Activated naive CD8-positive, alpha-beta T cell treated with anti-CD3 and anti-CD28 coated beads for 36 hours (primary cell): ENCODE data around the gene ATP8B2. TPM values are rescaled to one million over a fixed set of nuclear protein-coding genes. Genes with fewer than 3 reads are reported as not detected.
"Not testable (repeated sequence)": the region's sequence is repeated elsewhere in the genome, so short reads cannot be mapped to it uniquely, and the experiment has no call there.

ENCODE experiments used
- DNase-seq: peaks from one replicate; pipeline ENCODE4 v3.0.0; 2021
- H3K27ac Mint-ChIP-seq: one replicate; pipeline ENCODE4 v1.8.0; 2022; ENCODE audit warnings: mild to moderate bottlenecking, moderate library complexity, mixed read lengths
- H3K27me3 Mint-ChIP-seq: one replicate; pipeline ENCODE4 v1.8.0; 2022; ENCODE audit warnings: mild to moderate bottlenecking, mixed read lengths
- H3K36me3 Mint-ChIP-seq: one replicate; pipeline ENCODE4 v1.8.0; 2021; ENCODE audit warnings: mild to moderate bottlenecking, mixed read lengths
- H3K4me1 Mint-ChIP-seq: one replicate; pipeline ENCODE4 v1.8.0; 2021; ENCODE audit warnings: mixed read lengths
- H3K4me3 Mint-ChIP-seq: one replicate; pipeline ENCODE4 v1.8.0; 2022; ENCODE audit warnings: mild to moderate bottlenecking, moderate library complexity, mixed read lengths
- H3K9me3 Mint-ChIP-seq: one replicate; pipeline ENCODE4 v1.8.0; 2022; ENCODE audit warnings: mixed read lengths
- total RNA-seq, 2 experiments: library from RNA; stranded (reverse); gene quantifications; one replicate each; pipeline ENCODE4 v1.2.3, GENCODE V29; 2021

The ATP8B2 gene
- total RNA-seq, 2 experiments from 2014 or later: 64.9 to 66.4 TPM

DNA sequence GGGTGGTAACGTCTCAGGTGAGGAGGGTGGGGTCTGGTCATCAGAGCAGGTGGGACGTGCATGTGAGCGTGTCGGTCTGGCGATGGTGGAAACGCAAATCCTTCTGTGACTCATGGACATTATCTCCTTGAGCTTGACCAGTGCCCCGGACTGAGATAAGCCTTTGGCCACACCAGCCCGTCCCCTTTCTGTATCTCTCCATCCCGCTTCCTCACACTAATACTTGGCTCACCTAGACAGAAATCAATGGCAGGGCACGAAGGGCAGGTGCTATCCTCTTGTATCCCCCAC lies 12.3 kb upstream of the ATP8B2 start:
- H3K4me1 Mint-ChIP-seq: peaks cover 1% of the 10 kb centered on the region
- no peak overlapping the region for H3K4me3 Mint-ChIP-seq
- H3K27ac Mint-ChIP-seq: no peak overlapping the region
- DNase-seq: no peak
- H3K27me3 Mint-ChIP-seq: no peaks in the 10 kb centered on the region
- peaks cover 3% of the 10 kb centered on the region for H3K36me3 Mint-ChIP-seq
- peaks cover 5% of the 10 kb centered on the region for H3K9me3 Mint-ChIP-seq

DNA sequence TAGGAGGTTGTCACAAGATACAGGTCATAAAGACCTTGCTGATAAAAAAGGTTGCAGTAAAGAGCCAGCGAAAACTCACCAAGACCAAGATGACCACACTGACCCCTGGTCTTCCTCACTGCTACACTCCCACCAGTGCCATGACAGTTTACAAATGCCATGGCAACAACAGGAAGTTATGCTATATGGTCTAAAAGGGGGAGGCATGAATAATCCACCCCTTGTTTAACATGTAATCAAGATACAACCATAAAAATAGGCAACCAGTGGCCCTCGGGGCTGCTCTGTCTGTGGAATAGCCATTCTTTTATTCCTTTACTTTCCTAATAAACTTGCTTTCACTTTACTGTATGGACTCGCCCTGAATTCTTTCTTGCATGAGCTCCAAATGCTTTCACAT lies 11.1 kb upstream of the ATP8B2 start:
- H3K27ac Mint-ChIP-seq, DNase-seq, H3K27me3 Mint-ChIP-seq, H3K9me3 Mint-ChIP-seq, H3K4me1 Mint-ChIP-seq, H3K4me3 Mint-ChIP-seq, H3K36me3 Mint-ChIP-seq: not testable (repeated sequence)

DNA sequence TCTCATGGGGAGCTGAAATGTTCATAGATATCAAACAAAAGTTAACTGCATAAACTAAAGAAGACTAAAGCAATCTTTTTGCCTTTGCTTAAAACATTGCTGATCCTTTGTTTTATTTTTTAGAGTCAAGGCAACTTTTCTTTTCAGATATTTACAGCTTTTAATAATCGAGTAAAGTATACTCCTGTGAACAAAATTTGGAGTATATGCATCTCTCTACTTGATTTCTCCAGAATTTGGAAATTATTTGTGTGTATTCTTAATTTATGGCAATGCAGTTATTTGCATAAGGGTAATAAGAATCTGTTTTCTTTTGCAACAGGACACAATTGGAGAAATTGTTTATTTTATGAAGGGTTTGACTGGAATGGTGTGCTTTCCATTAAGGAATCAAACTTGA lies 8.6 kb upstream of the ATP8B2 start:
- no peaks in the 10 kb centered on the region for H3K4me1 Mint-ChIP-seq
- H3K9me3 Mint-ChIP-seq: peaks cover 5% of the 10 kb centered on the region
- no peak overlapping the region for H3K4me3 Mint-ChIP-seq
- no peak for DNase-seq
- no peaks in the 10 kb centered on the region for H3K27me3 Mint-ChIP-seq
- no peak overlapping the region for H3K27ac Mint-ChIP-seq
- peaks cover 3% of the 10 kb centered on the region for H3K36me3 Mint-ChIP-seq

DNA sequence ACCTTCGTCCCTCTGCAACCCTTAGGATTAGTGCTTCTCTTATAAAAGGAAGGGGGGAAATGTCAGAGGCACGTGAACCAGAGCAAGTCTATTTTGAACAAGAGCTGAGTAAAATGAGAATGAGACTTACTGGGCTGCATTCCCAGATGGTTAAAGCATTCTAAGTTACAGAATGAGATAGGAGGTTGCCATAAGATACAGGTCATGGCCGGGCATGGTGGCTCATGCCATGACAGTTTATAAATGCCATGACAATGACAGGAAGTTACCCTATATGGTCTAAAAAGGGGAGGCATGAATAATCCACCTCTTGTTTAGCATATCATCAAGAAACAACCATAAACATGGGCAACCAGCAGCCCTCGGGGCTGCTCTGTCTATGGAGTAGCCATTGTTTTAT lies 6.9 kb upstream of the ATP8B2 start:
- no peaks in the 10 kb centered on the region for H3K27me3 Mint-ChIP-seq
- peaks cover 5% of the 10 kb centered on the region for H3K9me3 Mint-ChIP-seq
- H3K4me1 Mint-ChIP-seq: no peaks in the 10 kb centered on the region
- peaks cover 3% of the 10 kb centered on the region for H3K36me3 Mint-ChIP-seq
- H3K4me3 Mint-ChIP-seq: no peak overlapping the region
- no peak overlapping the region for H3K27ac Mint-ChIP-seq
- no peak for DNase-seq

DNA sequence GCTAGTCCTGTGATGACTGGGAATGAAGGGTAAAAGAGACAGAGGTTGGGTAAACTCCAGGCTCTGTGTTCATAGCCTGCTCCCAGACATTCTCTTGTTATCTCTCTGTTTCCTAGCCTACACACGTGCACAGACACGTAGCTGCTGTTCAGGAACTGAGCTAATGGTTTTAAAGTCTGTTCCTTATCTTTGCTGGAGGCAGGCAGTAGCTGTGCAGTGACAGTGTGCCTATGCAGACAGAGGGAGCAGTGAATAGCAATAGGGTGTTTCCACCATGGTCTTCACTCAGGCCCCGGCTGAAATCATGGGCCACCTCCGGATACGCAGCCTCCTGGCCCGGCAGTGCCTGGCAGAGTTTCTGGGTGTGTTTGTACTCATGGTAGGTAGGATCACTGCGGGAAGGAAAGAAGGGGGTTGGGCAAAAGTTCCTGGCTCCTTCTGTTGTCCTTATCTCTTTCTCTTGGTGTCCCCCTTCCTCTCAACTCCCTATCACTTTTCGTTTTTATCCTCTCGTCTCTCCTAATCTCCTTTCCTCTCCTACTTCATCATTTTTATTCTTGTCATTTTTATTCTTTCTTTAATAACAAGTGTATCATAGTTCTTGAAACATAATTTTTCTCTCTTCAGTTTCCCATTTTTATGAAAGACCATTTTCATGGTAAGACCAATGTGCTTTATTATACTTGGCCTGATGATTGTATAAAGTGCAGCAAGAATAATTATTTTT lies 4.3 kb upstream of the ATP8B2 start, which contains the start of gene AQP10:
TSS of gene AQP10 (plus strand) at position 212 of the 727 bp plus-strand sequence. CDS start at position 275, 63 bp downstream.
- no peak for DNase-seq
- no peak within 1 kb of the TSS for H3K27ac Mint-ChIP-seq
- H3K4me1 Mint-ChIP-seq: peaks cover 5% of the 10 kb centered on the region
- H3K9me3 Mint-ChIP-seq: peaks cover 5% of the 10 kb centered on the region
- no peak within 1 kb of the TSS for H3K4me3 Mint-ChIP-seq
- H3K36me3 Mint-ChIP-seq: peaks cover 3% of the 10 kb centered on the region
- no peaks in the 10 kb centered on the region for H3K27me3 Mint-ChIP-seq

DNA sequence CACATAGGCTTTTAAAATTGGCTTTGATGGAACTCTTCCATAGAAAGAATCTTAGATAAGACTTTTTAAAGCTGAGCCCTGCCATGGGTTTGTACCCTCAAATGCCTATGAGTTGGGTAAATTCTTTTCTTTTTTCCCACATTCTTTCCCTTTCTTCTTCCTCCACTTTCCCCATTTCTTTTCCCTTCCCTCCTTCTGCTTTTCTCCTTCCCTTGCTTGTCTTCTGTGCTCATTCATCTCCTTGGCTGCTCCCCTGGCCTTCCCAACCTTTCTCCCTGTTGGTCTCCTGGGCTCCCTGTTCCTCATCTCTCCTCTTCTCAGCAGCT lies 3.8 kb upstream of the ATP8B2 start:
- not testable (repeated sequence) for H3K4me1 Mint-ChIP-seq, H3K36me3 Mint-ChIP-seq, H3K9me3 Mint-ChIP-seq, DNase-seq, H3K27me3 Mint-ChIP-seq, H3K27ac Mint-ChIP-seq, H3K4me3 Mint-ChIP-seq

DNA sequence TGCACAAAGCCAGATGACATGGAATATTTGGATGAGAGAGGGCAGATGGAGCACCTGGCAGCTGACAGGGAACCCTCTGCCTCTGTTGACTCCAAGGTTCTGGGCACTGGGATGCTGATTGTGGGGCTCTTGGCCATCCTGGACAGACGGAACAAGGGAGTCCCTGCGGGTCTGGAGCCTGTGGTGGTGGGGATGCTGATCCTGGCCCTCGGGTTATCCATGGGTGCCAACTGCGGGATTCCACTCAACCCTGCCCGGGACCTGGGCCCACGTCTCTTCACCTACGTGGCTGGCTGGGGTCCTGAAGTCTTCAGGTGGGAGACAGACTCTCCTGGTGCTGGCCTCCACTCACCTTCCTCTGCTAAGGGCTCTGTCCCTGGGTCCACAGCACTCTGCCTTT lies 1.8 kb upstream of the ATP8B2 start:
- H3K27ac Mint-ChIP-seq: no peak overlapping the region
- no peak overlapping the region for H3K4me3 Mint-ChIP-seq
- no peaks in the 10 kb centered on the region for H3K36me3 Mint-ChIP-seq
- H3K4me1 Mint-ChIP-seq: peaks cover 23% of the 10 kb centered on the region
- no peaks in the 10 kb centered on the region for H3K9me3 Mint-ChIP-seq
- no peaks in the 10 kb centered on the region for H3K27me3 Mint-ChIP-seq
- DNase-seq: no peak

DNA sequence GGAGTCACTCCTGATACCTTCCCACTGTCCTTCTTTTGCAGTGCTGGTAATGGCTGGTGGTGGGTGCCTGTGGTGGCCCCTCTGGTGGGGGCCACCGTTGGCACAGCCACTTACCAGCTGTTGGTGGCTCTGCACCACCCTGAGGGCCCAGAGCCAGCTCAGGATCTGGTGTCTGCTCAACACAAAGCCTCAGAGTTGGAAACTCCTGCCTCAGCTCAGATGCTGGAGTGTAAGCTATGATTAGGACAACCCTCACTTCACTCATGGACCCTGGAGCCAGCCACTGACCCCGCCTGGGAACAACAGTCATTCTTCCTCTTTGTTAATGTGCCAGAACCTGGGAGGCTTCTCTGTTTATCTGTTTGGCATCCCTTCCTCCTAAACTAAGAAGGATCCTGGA lies 1.1 kb upstream of the ATP8B2 start:
- peak overlapping the region; percentile 45 for H3K27ac Mint-ChIP-seq
- no peaks in the 10 kb centered on the region for H3K27me3 Mint-ChIP-seq
- H3K36me3 Mint-ChIP-seq: no peaks in the 10 kb centered on the region

DNA sequence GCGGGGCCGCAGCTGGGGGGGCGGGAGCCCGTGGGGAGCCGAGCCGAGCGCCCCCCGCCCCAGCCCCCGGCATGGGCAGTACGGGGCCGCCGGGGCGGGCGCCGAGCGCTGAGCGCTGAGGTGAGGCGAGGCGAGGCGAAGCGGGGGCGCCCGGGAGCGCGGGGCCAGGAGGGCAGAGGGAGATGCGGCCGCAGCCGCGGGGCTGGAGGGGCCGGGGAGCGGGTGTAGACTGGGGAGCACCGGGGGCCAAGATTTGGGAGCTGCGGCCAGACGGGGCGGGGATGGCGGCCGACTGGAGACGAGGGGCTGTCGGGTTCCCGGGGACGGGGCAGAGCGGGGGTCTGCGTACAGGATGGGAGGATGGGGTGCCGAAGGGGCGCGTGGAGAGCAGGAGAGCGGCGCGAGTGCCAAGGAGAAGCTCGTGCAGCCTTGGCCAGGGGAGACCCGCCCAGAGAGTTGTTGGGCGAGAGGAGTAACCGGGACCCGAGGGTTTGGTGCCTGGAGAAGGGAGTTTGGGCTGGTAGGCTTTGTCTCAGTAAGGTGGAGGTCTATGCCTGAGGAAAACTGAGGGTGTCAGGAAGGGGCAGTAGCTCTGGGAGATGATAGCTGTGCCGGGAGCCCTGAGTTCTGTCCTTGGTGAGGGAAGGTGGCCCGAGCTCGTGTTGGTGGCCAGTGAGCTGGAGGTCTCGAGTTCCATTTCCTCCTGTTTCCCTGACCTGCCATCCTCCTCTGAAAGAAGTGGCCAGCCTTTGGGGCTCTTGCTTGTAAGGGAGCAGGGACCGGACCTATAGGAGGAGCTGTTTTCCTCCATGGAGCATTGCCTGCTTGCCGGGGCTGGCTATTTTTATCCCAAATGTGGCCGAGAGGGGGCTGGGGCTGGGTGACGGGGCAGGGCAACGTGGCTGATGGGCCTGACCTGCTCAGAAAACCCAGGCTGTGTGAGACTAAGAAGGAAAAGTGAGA lies 539 bp downstream of the ATP8B2 start:
- peaks cover 43% of the 10 kb centered on the region for H3K4me1 Mint-ChIP-seq
- peak overlapping the region; percentile 99 for H3K4me3 Mint-ChIP-seq
- no peaks in the 10 kb centered on the region for H3K27me3 Mint-ChIP-seq
- no peaks in the 10 kb centered on the region for H3K9me3 Mint-ChIP-seq
- peaks cover 11% of the 10 kb centered on the region for H3K36me3 Mint-ChIP-seq
- peak; percentile 52 for DNase-seq
- H3K27ac Mint-ChIP-seq: peak overlapping the region; percentile 91

More for the DNA sequence above, 1.1 kb upstream of the ATP8B2 start:
- Mint-ChIP-seq H3K4me1 (peaks cover 26% of the 10 kb centered on the region), H3K4me3 (peak overlapping the region; percentile 99), H3K9me3 (no peaks in the 10 kb centered on the region)
- no peak for DNase-seq

DNA sequence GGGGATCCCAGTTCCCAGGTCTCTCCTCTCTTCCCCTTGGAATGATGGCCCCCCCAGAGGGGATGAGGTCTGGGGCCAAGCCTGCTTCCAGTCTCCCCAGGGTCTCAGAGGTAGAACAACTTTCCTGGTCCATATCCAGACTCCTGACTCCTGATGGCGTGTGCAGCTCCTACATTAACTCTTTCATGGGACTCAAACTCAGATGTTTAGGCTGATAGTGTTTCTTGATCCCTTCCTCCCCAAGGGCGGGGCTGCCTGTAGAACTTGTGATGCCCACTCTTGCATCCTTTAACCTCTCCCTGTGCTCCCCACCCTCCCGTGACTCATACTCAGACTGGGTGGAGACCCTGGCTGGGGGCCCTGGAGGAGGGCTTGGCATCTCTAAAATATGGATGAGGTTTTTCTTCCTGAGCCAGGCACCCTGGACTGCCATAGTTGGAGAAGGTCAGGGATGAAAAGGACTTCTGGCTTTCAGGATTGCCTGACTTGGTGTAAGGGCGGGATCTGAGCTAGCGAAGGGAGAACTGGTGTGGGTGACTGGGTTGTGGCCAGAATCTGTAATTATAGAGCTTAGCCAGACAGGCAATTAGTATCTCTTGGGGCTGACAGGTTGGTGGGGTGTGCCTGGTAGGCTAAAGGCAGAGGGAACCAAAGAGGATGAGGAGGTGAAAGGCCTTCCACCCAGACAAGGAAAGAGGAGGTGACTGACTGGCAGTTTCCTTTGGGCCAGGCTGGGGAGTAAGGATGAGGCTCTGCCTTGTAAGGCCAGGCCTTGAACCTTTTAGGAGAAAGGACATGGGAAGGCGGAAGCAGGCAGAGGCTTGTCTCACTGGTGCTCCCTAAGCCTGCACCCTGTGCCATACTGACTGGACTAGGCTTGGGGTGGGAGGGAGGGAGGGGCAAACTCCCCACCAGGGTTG lies 1.5 kb downstream of the ATP8B2 start:
- Mint-ChIP-seq H3K27ac (peak overlapping the region; percentile 91), H3K9me3 (no peaks in the 10 kb centered on the region), H3K4me3 (peak overlapping the region; percentile 99), H3K4me1 (peaks cover 44% of the 10 kb centered on the region), H3K36me3 (peaks cover 14% of the 10 kb centered on the region), H3K27me3 (no peaks in the 10 kb centered on the region)
- peak; percentile 30 for DNase-seq

DNA sequence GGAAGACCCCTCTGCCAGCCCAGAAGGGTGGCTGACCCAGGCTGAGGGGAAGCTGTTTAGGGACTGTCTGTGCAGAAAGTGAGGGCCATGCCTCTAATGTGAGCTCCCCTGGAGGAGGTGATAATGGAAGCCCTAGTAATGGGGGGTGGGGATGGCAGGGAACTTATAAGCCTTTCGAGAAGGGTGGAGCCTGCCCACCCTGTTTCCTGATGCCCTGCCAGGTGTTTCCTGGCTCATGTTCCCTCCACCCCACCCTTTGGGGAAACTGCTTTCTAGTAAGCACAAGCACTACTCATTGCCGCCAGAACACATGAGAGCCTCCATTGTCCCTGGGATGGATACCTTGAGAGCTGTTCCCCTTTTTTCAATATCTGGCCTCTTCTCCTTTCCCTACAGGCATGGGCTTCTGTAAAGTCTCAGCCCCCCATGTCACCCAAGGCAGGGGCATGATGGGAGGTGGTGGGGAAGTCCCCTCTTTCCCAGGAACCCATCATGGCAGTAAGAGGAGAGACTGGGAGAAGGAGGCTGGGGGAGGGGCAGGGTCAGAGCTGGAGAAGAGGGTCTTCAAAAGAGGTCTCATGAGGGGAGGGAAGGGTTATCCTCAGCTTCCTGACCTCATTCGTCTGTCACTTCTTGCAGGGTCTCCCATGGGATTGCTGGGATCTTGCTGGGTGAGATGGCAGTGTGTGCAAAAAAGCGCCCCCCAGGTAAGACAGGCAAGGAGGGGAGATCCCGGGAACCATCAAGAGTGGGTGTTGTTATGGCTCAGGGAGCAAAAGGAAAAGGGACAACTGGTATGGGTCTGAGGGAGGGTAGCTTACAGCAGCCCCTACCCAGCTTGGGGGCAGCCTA lies 2.4 kb downstream of the ATP8B2 start:
- Mint-ChIP-seq H3K36me3 (peaks cover 14% of the 10 kb centered on the region), H3K9me3 (no peaks in the 10 kb centered on the region), H3K4me3 (peak overlapping the region; percentile 80), H3K27me3 (no peaks in the 10 kb centered on the region), H3K27ac (peak overlapping the region; percentile 67), H3K4me1 (peaks cover 44% of the 10 kb centered on the region)
- peak; percentile 29 for DNase-seq

DNA sequence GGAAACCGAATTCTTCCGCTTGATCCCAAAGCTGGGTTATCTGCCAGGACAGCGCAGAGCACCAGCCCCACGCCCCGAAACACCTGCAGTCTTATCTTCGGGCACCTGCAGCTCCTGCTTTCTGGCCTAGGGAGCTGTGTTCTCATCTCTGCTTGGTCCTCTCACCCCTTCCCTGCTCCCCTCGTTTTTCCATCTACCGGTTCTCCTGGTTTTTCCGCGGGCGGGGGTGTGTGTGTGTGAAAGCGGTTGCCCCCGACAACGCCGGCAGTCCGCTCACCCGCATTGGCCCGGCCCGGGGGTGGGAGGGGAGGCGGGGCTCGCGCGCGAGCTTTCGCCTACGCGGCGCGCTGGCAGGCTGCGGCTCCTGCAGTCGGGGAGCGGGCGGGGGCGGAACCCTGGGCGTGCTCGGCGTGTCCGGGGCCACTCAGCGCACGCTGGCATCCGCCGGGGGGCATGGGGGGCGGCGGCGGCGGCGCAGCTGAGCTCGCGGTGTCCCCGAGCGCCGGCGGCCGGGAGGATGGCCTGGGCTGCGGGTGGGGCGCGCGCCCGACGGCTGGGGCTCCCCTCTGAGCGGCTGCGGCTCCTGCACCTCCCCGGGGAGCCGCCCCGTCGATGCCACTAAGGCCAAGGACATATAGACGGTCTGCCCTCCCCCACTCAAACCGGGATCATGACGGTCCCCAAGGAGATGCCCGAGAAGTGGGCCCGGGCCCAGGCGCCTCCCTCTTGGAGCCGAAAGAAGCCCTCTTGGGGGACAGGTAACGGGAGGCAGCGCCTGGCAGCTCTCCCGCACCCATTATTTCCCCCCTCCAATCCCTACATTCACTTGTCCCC lies 3.2 kb downstream of the ATP8B2 start:
- DNase-seq: peak; percentile 94
- Mint-ChIP-seq H3K36me3 (peaks cover 15% of the 10 kb centered on the region), H3K9me3 (no peaks in the 10 kb centered on the region), H3K4me1 (peaks cover 44% of the 10 kb centered on the region), H3K4me3 (peak overlapping the region; percentile 80), H3K27me3 (no peaks in the 10 kb centered on the region), H3K27ac (peak overlapping the region; percentile 92)

DNA sequence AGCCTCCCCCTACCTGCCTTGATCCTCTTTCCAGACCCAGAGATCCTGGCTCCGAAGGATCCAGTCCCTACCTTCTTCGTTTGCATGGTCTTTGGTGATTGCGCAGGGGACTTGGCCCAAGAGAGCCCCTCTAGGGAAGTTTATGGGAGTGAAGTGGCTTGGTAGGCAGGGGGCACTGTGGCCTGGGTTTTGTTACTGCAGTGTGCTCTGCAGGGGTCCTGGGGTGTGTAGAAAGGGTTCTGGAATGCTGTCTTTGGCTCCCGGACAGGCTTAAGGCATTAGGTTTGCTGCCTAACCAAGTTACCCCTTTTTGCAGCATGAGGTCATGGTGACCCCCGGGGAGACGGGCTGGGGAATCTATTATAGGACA lies 3.8 kb downstream of the ATP8B2 start:
- Mint-ChIP-seq H3K27me3 (no peaks in the 10 kb centered on the region), H3K36me3 (peaks cover 19% of the 10 kb centered on the region), H3K27ac (peak overlapping the region; percentile 92), H3K9me3 (no peaks in the 10 kb centered on the region), H3K4me3 (peak overlapping the region; percentile 77), H3K4me1 (peaks cover 45% of the 10 kb centered on the region)
- DNase-seq: no peak
